Measurements from ENCODE around the gene ADGRV1.

- TF ChIP-seq POLR2A (IDR thresholded peaks at IDR 0.05) (no peak), POLR2AphosphoS5 (IDR thresholded peaks at IDR 0.05) (no peak)
Observed at GRCh38 chr5:90985341-90985740, 426.7 kb downstream of the ADGRV1 start.

All from prostate gland (tissue), 1 donor.